Esophagus squamous epithelium (tissue), 5 donors: ENCODE measurements around the gene ATF1. TPM values are rescaled to one million over a fixed set of nuclear protein-coding genes. Genes with fewer than 3 reads are reported as not detected.
"Not testable (repeated sequence)": the region's sequence is repeated elsewhere in the genome, so short reads cannot be mapped to it uniquely, and the experiment has no call there.

ENCODE experiments used
- DNase-seq: peaks from one replicate; lab custom pipeline; 2025; lab: John Stamatoyannopoulos, UW
- H3K27ac ChIP-seq, 4 donors: fragments of 200-600 bp; sonication (generic); one replicate each; pipeline ENCODE4 v1.5.1; 2016 to 2019; ENCODE audit warnings: mild to moderate bottlenecking in 1 of 4
- H3K27me3 ChIP-seq, 4 donors: fragments of 200-600 bp; sonication (generic); 1 replicate in 3 of 4; 2 replicates in 1 of 4; pipeline versions ENCODE4 v1.5.1 to v1.6.0; 2017 to 2021; ENCODE audit warnings: antibody characterized with exemption in 1 of 4
- H3K36me3 ChIP-seq, 3 donors: fragments of 200-600 bp; sonication (generic); one replicate each; pipeline ENCODE4 v1.5.1; 2016 to 2019
- H3K4me1 ChIP-seq, 3 donors: fragments of 200-600 bp; sonication (generic); one replicate each; pipeline ENCODE4 v1.5.1; 2017 to 2019
- H3K4me3 ChIP-seq, 4 donors: fragments of 200-600 bp; sonication (generic); 1 replicate in 3 of 4; 2 replicates in 1 of 4; pipeline ENCODE4 v1.5.1; 2016 to 2019; ENCODE audit warnings: mild to moderate bottlenecking in 2 of 4, moderate library complexity in 1 of 4
- H3K9me3 ChIP-seq, 3 donors: fragments of 200-600 bp; sonication (generic); one replicate each; pipeline ENCODE4 v1.5.1; 2016 to 2019
- CTCF ChIP-seq, 6 experiments: fragments of 450-650 bp in 4 of 6; fragments of 200-600 bp in 2 of 6; sonication (generic) in 2 of 6; IDR thresholded peaks; one replicate each; pipeline ENCODE4 v1.5.1; 2016 to 2019; ENCODE audit warnings: antibody characterized with exemption in 6 of 6, mild to moderate bottlenecking in 4 of 6, moderate library complexity in 4 of 6
- POLR2A ChIP-seq, 4 donors: fragments of 450-650 bp; IDR thresholded peaks; one replicate each; pipeline ENCODE4 v1.6.1; 2017; ENCODE audit warnings: antibody characterized with exemption in 4 of 4, mild to moderate bottlenecking in 4 of 4, moderate library complexity in 3 of 4
- WGBS, 2 donors: methylation state at CpG; one replicate each; pipeline ENCODE4 v1.1.5; 2018; 5-methylcytosine and 5-hydroxymethylcytosine counted together
- intact Hi-C: fragments of 100-400 bp; cut with DNase I; formaldehyde crosslinking; loops from one replicate; pipeline ENCODE4 v1.15.0; 2022
- total RNA-seq, 4 donors: library from RNA; depleted of rRNA; stranded (reverse); fragments of >200 nt; gene quantifications; one replicate each; pipeline ENCODE4 v1.1.0, GENCODE V29; 2016
- donor health status: DM: yes; HTN: yes; CAD: no.

The ATF1 gene
- total RNA-seq, 4 donors from 2014 or later, result 5.5 to 20.4 (median 14.3) TPM

- H3K4me3 ChIP-seq, result no peak overlapping the region
- intact Hi-C loops, result no loop called here
- H3K27ac ChIP-seq, result no peak overlapping the region
- peaks cover 0 to 18% (median 3%) of the 10 kb centered on the region in 3 donors for H3K4me1 ChIP-seq
- H3K9me3 ChIP-seq, result peaks cover 0 to 9% (median 0%) of the 10 kb centered on the region in 3 donors
- no peak for DNase-seq
- H3K36me3 ChIP-seq, result no peaks in the 10 kb centered on the region
- peaks cover 0 to 6% (median 0%) of the 10 kb centered on the region in 4 donors for H3K27me3 ChIP-seq
- TF ChIP-seq CTCF (IDR thresholded peaks at IDR 0.05) (no peak), POLR2A (IDR thresholded peaks at IDR 0.05) (no peak)
Observed at GRCh38 chr12:50845021-50845647, 81.2 kb downstream of the ATF1 start.

GRCh38 chr12:50848963-50849362 lies 85.1 kb downstream of the ATF1 start:
- TF ChIP-seq POLR2A (IDR thresholded peaks at IDR 0.05), result no peak
- no peak for TF ChIP-seq CTCF (IDR thresholded peaks at IDR 0.05)
- no peak overlapping the region for H3K27ac ChIP-seq
- H3K9me3 ChIP-seq, result no peaks in the 10 kb centered on the region
- H3K4me1 ChIP-seq, result no peaks in the 10 kb centered on the region
- DNase-seq, result no peak
- no peaks in the 10 kb centered on the region for H3K27me3 ChIP-seq
- H3K36me3 ChIP-seq, result no peaks in the 10 kb centered on the region
- 83 to 85% methylated on average over 2 of the region's 2 CpGs for WGBS, 2 donors
- no peak overlapping the region for H3K4me3 ChIP-seq
- intact Hi-C loops, result no loop called here

- H3K9me3 ChIP-seq, H3K27ac ChIP-seq, H3K27me3 ChIP-seq, H3K4me3 ChIP-seq, intact Hi-C loops, H3K36me3 ChIP-seq, H3K4me1 ChIP-seq, DNase-seq: not testable (repeated sequence)
- 87 to 100% methylated on average over 1 of the region's 1 CpG for WGBS, 2 donors
Observed at GRCh38 chr12:50855218-50855617, 91.3 kb downstream of the ATF1 start.

GRCh38 chr12:50855679-50856078 lies 91.8 kb downstream of the ATF1 start:
- not testable (repeated sequence) for DNase-seq, H3K27me3 ChIP-seq
- WGBS, 2 donors, result 77 to 83% methylated on average over 2 of the region's 2 CpGs

GRCh38 chr12:50859621-50860310 lies 95.9 kb downstream of the ATF1 start:
- 71 to 83% methylated on average over 4 of the region's 4 CpGs for WGBS, 2 donors

More at GRCh38 chr12:50855679-50856078, 91.8 kb downstream of the ATF1 start:
- H3K36me3 ChIP-seq, H3K9me3 ChIP-seq, H3K27ac ChIP-seq, intact Hi-C loops, H3K4me1 ChIP-seq, H3K4me3 ChIP-seq: not testable (repeated sequence)

More at GRCh38 chr12:50859621-50860310, 95.9 kb downstream of the ATF1 start:
- Histone ChIP-seq H3K36me3 (no peaks in the 10 kb centered on the region), H3K4me1 (peaks cover 0 to 10% (median 0%) of the 10 kb centered on the region in 3 donors), H3K27ac (no peak overlapping the region), H3K9me3 (no peaks in the 10 kb centered on the region), H3K4me3 (no peak overlapping the region), H3K27me3 (no peaks in the 10 kb centered on the region)
- intact Hi-C loops, result no loop called here
- TF ChIP-seq POLR2A (IDR thresholded peaks at IDR 0.05), result no peak
- TF ChIP-seq CTCF (IDR thresholded peaks at IDR 0.05), result no peak
- DNase-seq, result no peak
